ENCODE data around the gene CXXC1. TPM values are rescaled to one million over a fixed set of nuclear protein-coding genes. Genes with fewer than 3 reads are reported as not detected.
"Not testable (repeated sequence)": the region's sequence is repeated elsewhere in the genome, so short reads cannot be mapped to it uniquely, and the experiment has no call there.

The CXXC1 gene
- total RNA-seq, 1 donor from 2014 or later = 50.6 TPM

DNA sequence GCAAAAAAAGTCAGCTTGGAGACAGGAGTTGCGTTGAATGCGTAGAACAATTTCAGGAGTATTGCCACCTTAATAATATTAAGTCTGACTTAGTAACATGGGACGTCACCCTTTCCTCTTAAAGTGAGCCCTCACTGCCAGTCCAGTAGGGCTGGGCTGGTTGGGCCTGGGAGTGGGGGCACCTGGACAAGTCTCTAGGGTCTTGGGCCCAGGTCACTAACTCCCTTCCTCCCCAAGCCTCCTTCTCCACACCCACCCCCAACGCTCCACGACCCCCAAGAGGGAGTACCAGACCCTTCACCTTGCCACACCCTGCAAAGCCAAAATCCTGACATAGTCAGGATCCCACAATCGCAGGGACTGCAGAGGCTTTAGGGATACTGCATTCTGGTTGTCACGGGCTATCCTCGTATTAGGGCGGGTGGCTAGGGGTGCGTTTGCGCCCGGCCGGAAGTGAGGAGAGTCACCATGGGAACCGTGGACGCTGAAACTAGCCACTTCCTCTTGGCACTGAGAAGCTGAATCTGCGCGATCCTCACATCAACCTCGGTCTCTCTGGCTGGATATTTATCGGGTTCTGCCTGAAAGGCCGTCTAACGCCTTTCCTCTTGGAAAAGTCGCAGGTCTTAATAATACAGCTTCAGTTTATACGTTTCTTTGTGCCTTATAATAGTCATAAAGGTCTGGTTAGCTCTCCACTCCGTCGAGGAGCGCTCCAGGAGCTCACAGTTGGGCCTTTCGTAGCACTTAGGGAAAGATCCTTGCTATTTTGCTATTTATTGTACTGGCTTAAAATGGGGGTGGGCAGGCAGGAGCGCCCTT, 10.3 kb upstream of the CXXC1 start:
- no peaks in the 10 kb centered on the region for H3K36me3 Mint-ChIP-seq (ENCODE audit: low read depth, unreplicated experiment)
- H3K36me3 ChIP-seq (ENCODE audit: insufficient read depth, low read length) = no peaks in the 10 kb centered on the region
- H3K27ac ChIP-seq (ENCODE audit: low read depth, low read length) = no peak overlapping the region
- H3K9ac ChIP-seq (ENCODE audit: low read length) = peak overlapping the region; percentile 24
- H3K79me2 ChIP-seq (ENCODE audit: insufficient read depth, low read length) = no peaks in the 10 kb centered on the region
- no peak overlapping the region for H3K27ac Mint-ChIP-seq (ENCODE audit: unreplicated experiment)
- H2AFZ ChIP-seq (ENCODE audit: low read depth, low read length) = peak overlapping the region; percentile 93
- TF ChIP-seq, protein P1, sequence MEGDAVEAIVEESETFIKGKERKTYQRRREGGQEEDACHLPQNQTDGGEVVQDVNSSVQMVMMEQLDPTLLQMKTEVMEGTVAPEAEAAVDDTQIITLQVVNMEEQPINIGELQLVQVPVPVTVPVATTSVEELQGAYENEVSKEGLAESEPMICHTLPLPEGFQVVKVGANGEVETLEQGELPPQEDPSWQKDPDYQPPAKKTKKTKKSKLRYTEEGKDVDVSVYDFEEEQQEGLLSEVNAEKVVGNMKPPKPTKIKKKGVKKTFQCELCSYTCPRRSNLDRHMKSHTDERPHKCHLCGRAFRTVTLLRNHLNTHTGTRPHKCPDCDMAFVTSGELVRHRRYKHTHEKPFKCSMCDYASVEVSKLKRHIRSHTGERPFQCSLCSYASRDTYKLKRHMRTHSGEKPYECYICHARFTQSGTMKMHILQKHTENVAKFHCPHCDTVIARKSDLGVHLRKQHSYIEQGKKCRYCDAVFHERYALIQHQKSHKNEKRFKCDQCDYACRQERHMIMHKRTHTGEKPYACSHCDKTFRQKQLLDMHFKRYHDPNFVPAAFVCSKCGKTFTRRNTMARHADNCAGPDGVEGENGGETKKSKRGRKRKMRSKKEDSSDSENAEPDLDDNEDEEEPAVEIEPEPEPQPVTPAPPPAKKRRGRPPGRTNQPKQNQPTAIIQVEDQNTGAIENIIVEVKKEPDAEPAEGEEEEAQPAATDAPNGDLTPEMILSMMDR (IDR thresholded peaks at IDR 0.05; ENCODE audit: insufficient read depth, low read depth, low read length) = no peak
- TF ChIP-seq EZH2 (IDR thresholded peaks at IDR 0.05; ENCODE audit: insufficient read depth, low read length) = no peak
- peaks cover 2% of the 10 kb centered on the region for H3K9me3 Mint-ChIP-seq (ENCODE audit: unreplicated experiment)
- peak overlapping the region; percentile 80 for H3K4me3 Mint-ChIP-seq (ENCODE audit: unreplicated experiment)
- H3K4me2 ChIP-seq (ENCODE audit: low read length) = peak overlapping the region; percentile 97
- H3K9me3 ChIP-seq (ENCODE audit: insufficient read depth, low read depth, low read length) = no peaks in the 10 kb centered on the region
- FAIRE-seq (peak; percentile 65), DNase-seq (ENCODE audit: low read depth) (peak; percentile 65)
- no peaks in the 10 kb centered on the region for H3K4me1 Mint-ChIP-seq (ENCODE audit: low read depth, unreplicated experiment)
- peaks cover 27% of the 10 kb centered on the region for H3K27me3 Mint-ChIP-seq (ENCODE audit: low read depth, unreplicated experiment)
- H3K27me3 ChIP-seq (ENCODE audit: insufficient read depth, low read length) = peaks cover 23% of the 10 kb centered on the region
- H3K4me1 ChIP-seq (ENCODE audit: insufficient read depth, low read length) = no peaks in the 10 kb centered on the region
- peak overlapping the region; percentile 70 for H3K4me3 ChIP-seq (ENCODE audit: insufficient read depth, low read depth, low read length)
- H4K20me1 ChIP-seq (ENCODE audit: insufficient read depth, low read length) = no peaks in the 10 kb centered on the region

DNA sequence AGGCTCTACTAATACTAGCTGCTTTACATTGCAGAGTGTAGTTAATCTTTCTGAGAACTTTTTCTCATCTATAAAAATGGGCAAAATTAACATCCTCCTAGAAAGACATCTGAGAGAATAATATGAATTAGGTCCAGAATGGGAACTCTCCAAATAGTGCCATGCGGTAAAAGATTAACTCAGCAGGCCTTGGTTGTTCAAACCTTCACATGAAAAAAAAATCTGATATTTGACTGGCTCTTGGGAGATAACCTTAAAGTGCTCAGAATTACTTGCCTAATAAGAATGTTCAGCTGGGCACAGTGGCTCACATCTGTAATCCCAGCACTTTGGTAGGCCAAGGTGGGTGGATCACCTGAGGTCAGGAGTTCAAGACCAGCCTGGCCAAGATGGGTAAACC, 5.5 kb upstream of the CXXC1 start:
- H3K27ac ChIP-seq (ENCODE audit: low read depth, low read length) = no peak overlapping the region
- H4K20me1 ChIP-seq (ENCODE audit: insufficient read depth, low read length) = no peaks in the 10 kb centered on the region
- no peaks in the 10 kb centered on the region for H3K36me3 Mint-ChIP-seq (ENCODE audit: low read depth, unreplicated experiment)
- TF ChIP-seq, protein P1 (IDR thresholded peaks at IDR 0.05; ENCODE audit: insufficient read depth, low read depth, low read length) = no peak
- no peak for TF ChIP-seq EZH2 (IDR thresholded peaks at IDR 0.05; ENCODE audit: insufficient read depth, low read length)
- DNase-seq (ENCODE audit: low read depth) = no peak
- no peaks in the 10 kb centered on the region for H3K36me3 ChIP-seq (ENCODE audit: insufficient read depth, low read length)
- H3K9me3 Mint-ChIP-seq (ENCODE audit: unreplicated experiment) = peaks cover 2% of the 10 kb centered on the region
- no peaks in the 10 kb centered on the region for H3K4me1 Mint-ChIP-seq (ENCODE audit: low read depth, unreplicated experiment)
- H3K4me3 ChIP-seq (ENCODE audit: insufficient read depth, low read depth, low read length) = no peak overlapping the region
- H3K79me2 ChIP-seq (ENCODE audit: insufficient read depth, low read length) = no peaks in the 10 kb centered on the region
- H3K27ac Mint-ChIP-seq (ENCODE audit: unreplicated experiment) = no peak overlapping the region
- no peak overlapping the region for H2AFZ ChIP-seq (ENCODE audit: low read depth, low read length)
- FAIRE-seq = no peak
- peaks cover 10% of the 10 kb centered on the region for H3K27me3 Mint-ChIP-seq (ENCODE audit: low read depth, unreplicated experiment)
- H3K9me3 ChIP-seq (ENCODE audit: insufficient read depth, low read depth, low read length) = no peaks in the 10 kb centered on the region
- H3K4me2 ChIP-seq (ENCODE audit: low read length) = no peak overlapping the region
- H3K9ac ChIP-seq (ENCODE audit: low read length) = no peak overlapping the region
- H3K4me3 Mint-ChIP-seq (ENCODE audit: unreplicated experiment) = no peak overlapping the region
- H3K4me1 ChIP-seq (ENCODE audit: insufficient read depth, low read length) = no peaks in the 10 kb centered on the region
- H3K27me3 ChIP-seq (ENCODE audit: insufficient read depth, low read length) = peaks cover 8% of the 10 kb centered on the region

DNA sequence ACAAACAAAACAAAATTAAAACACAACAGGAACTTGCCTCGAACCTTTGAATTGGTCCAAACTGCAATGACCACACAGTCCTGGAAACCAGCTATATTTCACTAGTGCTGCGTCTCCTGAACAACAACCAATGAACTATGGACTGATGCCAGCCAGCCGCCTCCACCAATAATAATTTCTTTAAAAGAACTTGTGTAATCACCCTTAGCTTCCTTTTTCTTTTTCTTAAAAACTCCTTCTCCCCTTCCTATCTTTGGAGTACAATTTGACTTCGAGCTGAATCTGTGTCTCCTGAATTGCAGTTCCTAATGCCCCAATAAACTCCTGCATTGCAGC, 1.6 kb upstream of the CXXC1 start:
- Mint-ChIP-seq H3K4me1 (ENCODE audit: low read depth, unreplicated experiment) (peaks cover 5% of the 10 kb centered on the region), H3K4me3 (ENCODE audit: unreplicated experiment) (peak overlapping the region; percentile 66), H3K27me3 (ENCODE audit: low read depth, unreplicated experiment) (no peaks in the 10 kb centered on the region), H3K36me3 (ENCODE audit: low read depth, unreplicated experiment) (peaks cover 11% of the 10 kb centered on the region), H3K27ac (ENCODE audit: unreplicated experiment) (no peak overlapping the region), H3K9me3 (ENCODE audit: unreplicated experiment) (no peaks in the 10 kb centered on the region)
- no peak overlapping the region for H3K4me2 ChIP-seq (ENCODE audit: low read length)
- DNase-seq (ENCODE audit: low read depth) (no peak), FAIRE-seq (no peak)
- peaks cover 25% of the 10 kb centered on the region for H3K79me2 ChIP-seq (ENCODE audit: insufficient read depth, low read length)
- TF ChIP-seq, protein P1 (IDR thresholded peaks at IDR 0.05; ENCODE audit: insufficient read depth, low read depth, low read length) = no peak
- no peak for TF ChIP-seq EZH2 (IDR thresholded peaks at IDR 0.05; ENCODE audit: insufficient read depth, low read length)
- no peak overlapping the region for H3K4me3 ChIP-seq (ENCODE audit: insufficient read depth, low read depth, low read length)
- no peaks in the 10 kb centered on the region for H3K9me3 ChIP-seq (ENCODE audit: insufficient read depth, low read depth, low read length)
- no peaks in the 10 kb centered on the region for H4K20me1 ChIP-seq (ENCODE audit: insufficient read depth, low read length)
- peaks cover 1% of the 10 kb centered on the region for H3K36me3 ChIP-seq (ENCODE audit: insufficient read depth, low read length)
- no peak overlapping the region for H3K27ac ChIP-seq (ENCODE audit: low read depth, low read length)
- no peak overlapping the region for H3K9ac ChIP-seq (ENCODE audit: low read length)
- H3K4me1 ChIP-seq (ENCODE audit: insufficient read depth, low read length) = peaks cover 13% of the 10 kb centered on the region
- H2AFZ ChIP-seq (ENCODE audit: low read depth, low read length) = no peak overlapping the region
- no peaks in the 10 kb centered on the region for H3K27me3 ChIP-seq (ENCODE audit: insufficient read depth, low read length)

DNA sequence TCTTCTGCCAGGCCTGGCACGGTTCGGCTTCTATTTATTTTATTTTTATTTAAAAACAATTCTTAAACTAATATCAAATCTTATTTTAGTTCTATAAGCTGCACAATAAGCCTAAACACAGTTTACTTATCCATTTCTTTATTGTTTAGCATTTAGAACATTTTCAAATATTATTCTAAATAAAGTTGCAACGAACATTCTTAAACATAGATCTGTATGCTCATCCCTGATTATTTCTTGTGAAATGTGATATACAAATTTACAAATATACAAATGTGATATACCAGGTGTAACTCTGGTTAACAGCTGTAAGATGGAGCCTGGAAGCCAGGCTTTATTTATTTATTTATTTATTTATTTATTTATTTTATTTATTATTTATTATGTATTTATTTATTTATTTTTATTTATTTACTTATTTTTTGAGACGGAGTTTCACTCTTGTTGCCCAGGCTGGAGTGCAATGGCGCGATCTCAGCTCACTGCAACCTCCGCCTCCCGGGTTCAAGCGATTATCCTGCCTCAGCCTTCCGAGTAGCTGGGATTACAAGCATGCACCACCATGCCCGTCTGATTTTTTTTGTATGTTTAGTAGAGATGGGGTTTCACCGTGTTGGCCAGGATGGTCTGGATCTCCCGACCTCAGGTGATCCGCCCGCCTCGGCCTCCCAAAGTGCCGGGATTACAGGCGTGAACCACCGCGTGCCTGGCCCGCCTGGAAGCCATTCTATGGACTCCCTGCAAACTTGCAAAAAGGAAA, 1.0 kb upstream of the CXXC1 start:
- Mint-ChIP-seq H3K4me3 (ENCODE audit: unreplicated experiment) (peak overlapping the region; percentile 99), H3K27ac (ENCODE audit: unreplicated experiment) (peak overlapping the region; percentile 89), H3K36me3 (ENCODE audit: low read depth, unreplicated experiment) (peaks cover 17% of the 10 kb centered on the region)
- not testable (repeated sequence) for H3K9me3 ChIP-seq (ENCODE audit: insufficient read depth, low read depth, low read length); H4K20me1 ChIP-seq (ENCODE audit: insufficient read depth, low read length); H3K9me3 Mint-ChIP-seq (ENCODE audit: unreplicated experiment); H3K36me3 ChIP-seq (ENCODE audit: insufficient read depth, low read length); H3K27me3 Mint-ChIP-seq (ENCODE audit: low read depth, unreplicated experiment); H3K27me3 ChIP-seq (ENCODE audit: insufficient read depth, low read length); FAIRE-seq; DNase-seq (ENCODE audit: low read depth); H3K4me1 Mint-ChIP-seq (ENCODE audit: low read depth, unreplicated experiment)
- H3K9ac ChIP-seq (ENCODE audit: low read length) = peak overlapping the region; percentile 89
- peak overlapping the region; percentile 77 for H3K27ac ChIP-seq (ENCODE audit: low read depth, low read length)
- peak overlapping the region; percentile 99 for H3K4me2 ChIP-seq (ENCODE audit: low read length)
- peaks cover 25% of the 10 kb centered on the region for H3K79me2 ChIP-seq (ENCODE audit: insufficient read depth, low read length)
- peak overlapping the region; percentile 93 for H3K4me3 ChIP-seq (ENCODE audit: insufficient read depth, low read depth, low read length)
- peak overlapping the region; percentile 100 for H2AFZ ChIP-seq (ENCODE audit: low read depth, low read length)
- H3K4me1 ChIP-seq (ENCODE audit: insufficient read depth, low read length) = peaks cover 13% of the 10 kb centered on the region

Measured in astrocyte (in vitro differentiated cells and primary cell).